Kidney epithelial cell (primary cell): Measurements from ENCODE around the gene ABCB11. TPM values are rescaled to one million over a fixed set of nuclear protein-coding genes. Genes with fewer than 3 reads are reported as not detected.
"Not testable (repeated sequence)": the region's sequence is repeated elsewhere in the genome, so short reads cannot be mapped to it uniquely, and the experiment has no call there.

Experiments used
- DNase-seq: peaks from one replicate; pipeline ENCODE4 v3.0.0-alpha.2; 2010; ENCODE audit warnings: low read depth
- H3K27me3 ChIP-seq: 2 replicates; pipeline ENCODE4 v1.6.0; 2011; ENCODE audit warnings: low read length; ENCODE audit not compliant: control insufficient read depth, insufficient read depth
- H3K36me3 ChIP-seq: 2 replicates; pipeline ENCODE4 v1.5.1; 2011; ENCODE audit warnings: low read length; ENCODE audit not compliant: control insufficient read depth, insufficient read depth
- H3K4me3 ChIP-seq: 2 replicates; pipeline ENCODE4 v1.5.1; 2011; ENCODE audit warnings: low read depth, mild to moderate bottlenecking, control low read depth, low read length
- CTCF ChIP-seq: IDR thresholded peaks from 2 replicates; pipeline ENCODE4 v1.5.1; 2011; ENCODE audit warnings: mild to moderate bottlenecking, moderate library complexity, low read length, control low read depth, inconsistent platforms; ENCODE audit not compliant: insufficient read depth, poor library complexity, severe bottlenecking
- total RNA-seq: library from RNA; depleted of rRNA; stranded (reverse); fragments of >200 nt; gene quantifications from 2 replicates; pipeline ENCODE4 v1.2.3, GENCODE V29; 2015

ABCB11 gene
- total RNA-seq, 1 donor from 2014 or later, result not detected

GRCh38 chr2:168935810-168936581, 95.1 kb downstream of the ABCB11 start:
- Histone ChIP-seq H3K4me3 (no peak overlapping the region), H3K27me3 (no peaks in the 10 kb centered on the region)
- DNase-seq, result no peak

GRCh38 chr2:168934826-168935225, 96.3 kb downstream of the ABCB11 start:
- H3K36me3 ChIP-seq, result no peaks in the 10 kb centered on the region
- no peak for TF ChIP-seq CTCF
- no peaks in the 10 kb centered on the region for H3K27me3 ChIP-seq
- no peak overlapping the region for H3K4me3 ChIP-seq
- DNase-seq, result no peak

More at GRCh38 chr2:168935810-168936581, 95.1 kb downstream of the ABCB11 start:
- no peak for TF ChIP-seq CTCF
- H3K36me3 ChIP-seq, result no peaks in the 10 kb centered on the region

GRCh38 chr2:168932174-168932573, 99.0 kb downstream of the ABCB11 start:
- not testable (repeated sequence) for DNase-seq, H3K27me3 ChIP-seq, H3K36me3 ChIP-seq, H3K4me3 ChIP-seq

GRCh38 chr2:168930242-168930641, 100.9 kb downstream of the ABCB11 start:
- Histone ChIP-seq H3K4me3 (no peak overlapping the region), H3K27me3 (no peaks in the 10 kb centered on the region), H3K36me3 (no peaks in the 10 kb centered on the region)
- no peak for DNase-seq
- TF ChIP-seq CTCF, result no peak

GRCh38 chr2:168929031-168929430, 102.1 kb downstream of the ABCB11 start:
- no peak for DNase-seq
- no peak for TF ChIP-seq CTCF
- no peaks in the 10 kb centered on the region for H3K36me3 ChIP-seq
- H3K4me3 ChIP-seq, result no peak overlapping the region
- no peaks in the 10 kb centered on the region for H3K27me3 ChIP-seq

- Histone ChIP-seq H3K27me3 (no peaks in the 10 kb centered on the region), H3K36me3 (no peaks in the 10 kb centered on the region), H3K4me3 (no peak overlapping the region)
- no peak for TF ChIP-seq CTCF
- no peak for DNase-seq
These were observed 102.9 kb downstream of the ABCB11 start for GRCh38 chr2:168928113-168928831.
